H1 (cell line): ENCODE results near the gene TSPAN17. TPM values are rescaled to one million over a fixed set of nuclear protein-coding genes. Genes with fewer than 3 reads are reported as not detected.

Experiments
- CTCF ChIA-PET: fragments of 300-600 bp; sonication (Branson Sonifier 250); formaldehyde crosslinking; loops from one replicate; lab custom pipeline; 2021; ENCODE audit not compliant: partially characterized antibody; lab: Charles Lee
- POLR2A ChIA-PET: fragments of 300-600 bp; sonication (Branson Sonifier 250); formaldehyde crosslinking; loops from one replicate; lab custom pipeline; 2021; ENCODE audit warnings: inconsistent platforms; ENCODE audit not compliant: partially characterized antibody; lab: Charles Lee
- DNase-seq, 2 experiments: peaks; one replicate each; pipeline versions ENCODE4 v3.0.0 to v3.0.0-alpha.2; 2010 to 2022; ENCODE audit warnings: low spot score in 2 of 2, low read depth in 1 of 2, mixed read lengths in 1 of 2
- FAIRE-seq: peaks from 2 replicates; lab custom pipeline; 2011; peaks lifted over from hg19 to GRCh38; lab: Jason Lieb, UNC
- H2AFZ ChIP-seq: 2 replicates; pipeline ENCODE4 v1.8.1; 2012; ENCODE audit warnings: low read length, inconsistent platforms
- H2AK5ac ChIP-seq: 2 replicates; pipeline ENCODE4 v1.6.1; 2013; ENCODE audit warnings: low read depth, low read length
- H2BK120ac ChIP-seq: replicated peaks from 2 replicates; pipeline ENCODE3; 2013; ENCODE audit warnings: low read depth, low read length, inconsistent platforms
- H2BK12ac ChIP-seq: 2 replicates; pipeline ENCODE4 v1.6.1; 2013; ENCODE audit warnings: low read depth, low read length
- H2BK15ac ChIP-seq: 2 replicates; pipeline ENCODE4 v1.6.1; 2013; ENCODE audit warnings: low read length
- H2BK20ac ChIP-seq: 2 replicates; pipeline ENCODE4 v1.6.1; 2013; ENCODE audit warnings: low read length
- H2BK5ac ChIP-seq: 2 replicates; pipeline ENCODE4 v1.6.1; 2013; ENCODE audit warnings: low read depth, low read length
- H3K14ac ChIP-seq: 2 replicates; pipeline ENCODE4 v1.6.1; 2013; ENCODE audit warnings: inconsistent platforms; ENCODE audit not compliant: insufficient read length
- H3K18ac ChIP-seq: 2 replicates; pipeline ENCODE4 v1.6.1; 2013; ENCODE audit warnings: low read length; ENCODE audit errors: extremely low read depth
- H3K23ac ChIP-seq: 2 replicates; pipeline ENCODE4 v1.6.1; 2013; ENCODE audit warnings: inconsistent platforms; ENCODE audit not compliant: insufficient read length
- H3K23me2 ChIP-seq: 2 replicates; pipeline ENCODE4 v1.6.1; 2013; ENCODE audit warnings: low read depth, low read length
- H3K27ac ChIP-seq: 2 replicates; pipeline ENCODE4 v1.6.1; 2011; ENCODE audit warnings: low read depth, low read length, inconsistent platforms
- H3K27me3 ChIP-seq, 4 experiments: replicated peaks in 1 of 4; 1 replicate in 1 of 4; 2 replicates in 3 of 4; pipeline versions ENCODE4 v1.6.1 to v1.8.1; 2011 to 2013; ENCODE audit warnings: low read length in 3 of 4, mild to moderate bottlenecking in 3 of 4, inconsistent platforms in 2 of 4, mixed read lengths in 2 of 4, moderate library complexity in 1 of 4; ENCODE audit not compliant: control insufficient read depth in 3 of 4, insufficient read depth in 3 of 4; ENCODE audit errors: extremely low read depth in 1 of 4
- H3K36me3 ChIP-seq, 4 experiments: 2 replicates each; pipeline versions ENCODE4 v1.6.1 to v1.8.1; 2011 to 2013; ENCODE audit warnings: mild to moderate bottlenecking in 4 of 4, low read length in 3 of 4, moderate library complexity in 2 of 4, control low read depth in 1 of 4, inconsistent platforms in 1 of 4; ENCODE audit not compliant: insufficient read depth in 4 of 4, control insufficient read depth in 2 of 4
- H3K4ac ChIP-seq: replicated peaks from 2 replicates; pipeline ENCODE3; 2013; ENCODE audit warnings: low read length, low read depth, mixed read lengths, inconsistent platforms; ENCODE audit not compliant: insufficient read length
- H3K4me1 ChIP-seq, 4 experiments: replicated peaks in 1 of 4; 1 replicate in 1 of 4; 2 replicates in 3 of 4; pipeline versions ENCODE4 v1.6.1 to v1.8.1; 2011 to 2013; ENCODE audit warnings: low read length in 3 of 4, inconsistent platforms in 2 of 4, mixed read lengths in 1 of 4; ENCODE audit not compliant: insufficient read depth in 4 of 4, control insufficient read depth in 3 of 4
- H3K4me2 ChIP-seq, 2 experiments: 2 replicates each; pipeline versions ENCODE4 v1.6.1 to v1.8.1; 2011 to 2013; ENCODE audit warnings: low read depth in 2 of 2, low read length in 2 of 2, control low read depth in 1 of 2, inconsistent platforms in 1 of 2, mild to moderate bottlenecking in 1 of 2; ENCODE audit not compliant: insufficient read depth in 1 of 2
- H3K4me3 ChIP-seq, 4 experiments: fragments of 200-600, 300-600 bp in 1 of 4; sonication (generic), shearing (Covaris generic), sonication (Bioruptor Twin) in 1 of 4; 2 replicates each; pipeline versions ENCODE4 v1.5.1 to v1.8.1; 2011 to 2016; ENCODE audit warnings: low read length in 4 of 4, low read depth in 3 of 4, control low read depth in 2 of 4, inconsistent platforms in 2 of 4, mild to moderate bottlenecking in 2 of 4, mixed read lengths in 1 of 4, moderate library complexity in 1 of 4; ENCODE audit not compliant: insufficient read depth in 2 of 4; ENCODE audit errors: extremely low read depth in 1 of 4
- H3K56ac ChIP-seq: replicated peaks from 2 replicates; pipeline ENCODE3; 2013; ENCODE audit warnings: low read depth, mild to moderate bottlenecking, mixed read lengths, low read length, inconsistent platforms; ENCODE audit not compliant: insufficient read length
- H3K79me1 ChIP-seq: 2 replicates; pipeline ENCODE4 v1.6.1; 2013; ENCODE audit warnings: low read depth, low read length, control low read depth
- H3K79me2 ChIP-seq, 2 experiments: 2 replicates each; pipeline versions ENCODE4 v1.6.1 to v1.8.1; 2012 to 2013; ENCODE audit warnings: low read length in 2 of 2, mild to moderate bottlenecking in 2 of 2, inconsistent platforms in 1 of 2; ENCODE audit not compliant: insufficient read depth in 2 of 2, control insufficient read depth in 1 of 2
- H3K9ac ChIP-seq, 4 experiments: replicated peaks in 1 of 4; 1 replicate in 1 of 4; 2 replicates in 3 of 4; pipeline versions ENCODE4 v1.6.1 to v1.8.1; 2011 to 2013; ENCODE audit warnings: low read depth in 3 of 4, low read length in 3 of 4, control low read depth in 2 of 4, mild to moderate bottlenecking in 2 of 4, moderate library complexity in 2 of 4, inconsistent platforms in 1 of 4; ENCODE audit errors: extremely low read depth in 1 of 4
- H3K9me3 ChIP-seq, 2 experiments: 2 replicates each; pipeline versions ENCODE4 v1.6.1 to v1.8.1; 2012 to 2013; ENCODE audit warnings: mild to moderate bottlenecking in 2 of 2, moderate library complexity in 2 of 2, control low read depth in 1 of 2, inconsistent platforms in 1 of 2, low read depth in 1 of 2, low read length in 1 of 2, mixed read lengths in 1 of 2; ENCODE audit not compliant: insufficient read depth in 2 of 2
- H4K20me1 ChIP-seq, 2 experiments: replicated peaks in 1 of 2; 2 replicates each; pipeline versions ENCODE3 to v1.8.1; 2011 to 2013; ENCODE audit warnings: inconsistent platforms in 2 of 2, low read length in 2 of 2, mild to moderate bottlenecking in 1 of 2; ENCODE audit not compliant: insufficient read depth in 2 of 2, control insufficient read depth in 1 of 2
- H4K5ac ChIP-seq: 2 replicates; pipeline ENCODE4 v1.6.1; 2013; ENCODE audit warnings: low read length, low read depth, mixed read lengths, inconsistent platforms; ENCODE audit not compliant: insufficient read length
- H4K8ac ChIP-seq: 2 replicates; pipeline ENCODE4 v1.8.0; 2013; ENCODE audit warnings: mild to moderate bottlenecking, moderate library complexity, low read length, inconsistent platforms; ENCODE audit not compliant: insufficient read depth; ENCODE audit errors: extremely low read depth
- H4K91ac ChIP-seq: replicated peaks from 2 replicates; pipeline ENCODE3; 2013; ENCODE audit warnings: low read length, mixed read lengths, inconsistent platforms; ENCODE audit not compliant: insufficient read length
- CHD2 ChIP-seq: IDR thresholded peaks from 2 replicates; pipeline ENCODE4 v1.6.1; 2012; ENCODE audit warnings: low read length, improper control_type of control experiment
- GTF2F1 ChIP-seq: IDR thresholded peaks from 2 replicates; pipeline ENCODE4 v1.6.1; 2012; ENCODE audit warnings: low read depth, low read length, improper control_type of control experiment, borderline replicate concordance
- HDAC2 ChIP-seq, 2 experiments: fragments of 300-600 bp in 1 of 2; sonication (generic) in 1 of 2; IDR thresholded peaks; 2 replicates each; pipeline ENCODE4 v1.6.1; 2011 to 2012; ENCODE audit warnings: low read depth in 2 of 2, low read length in 2 of 2, mild to moderate bottlenecking in 2 of 2, moderate library complexity in 2 of 2, borderline replicate concordance in 1 of 2, inconsistent platforms in 1 of 2
- JUN ChIP-seq: IDR thresholded peaks from 2 replicates; pipeline ENCODE4 v1.6.1; 2011; ENCODE audit warnings: low read depth, mild to moderate bottlenecking, improper control_type of control experiment, low read length
- KDM1A ChIP-seq: fragments of 200-600, 300-600 bp; sonication (generic); IDR thresholded peaks from 2 replicates; pipeline ENCODE4 v1.7.1; 2016; ENCODE audit warnings: mild to moderate bottlenecking, low read length, borderline replicate concordance
- NRF1 ChIP-seq: IDR thresholded peaks from 2 replicates; pipeline ENCODE4 v1.6.1; 2011; ENCODE audit warnings: mild to moderate bottlenecking, low read depth, low read length, improper control_type of control experiment
- RFX5 ChIP-seq: IDR thresholded peaks from 2 replicates; pipeline ENCODE4 v1.6.1; 2011; ENCODE audit warnings: low read depth, low read length, improper control_type of control experiment, borderline replicate concordance
- SIN3A ChIP-seq, 2 experiments: IDR thresholded peaks in 1 of 2; conservative IDR thresholded peaks in 1 of 2; 2 replicates each; pipeline ENCODE4 v1.6.1; 2011 to 2012; ENCODE audit warnings: low read length in 2 of 2, improper control_type of control experiment in 1 of 2, low read depth in 1 of 2, mild to moderate bottlenecking in 1 of 2
- SRF ChIP-seq: IDR thresholded peaks from 2 replicates; pipeline ENCODE4 v1.6.1; 2011; ENCODE audit warnings: mild to moderate bottlenecking, low read depth, low read length, moderate library complexity
- TBP ChIP-seq: IDR thresholded peaks from 2 replicates; pipeline ENCODE4 v1.6.1; 2011; ENCODE audit warnings: low read depth, low read length, improper control_type of control experiment
- USF2 ChIP-seq: IDR thresholded peaks from 2 replicates; pipeline ENCODE4 v1.6.1; 2011; ENCODE audit warnings: low read length, improper control_type of control experiment
- WGBS, 2 experiments: shearing (Covaris generic) in 1 of 2; methylation state at CpG; one replicate each; pipeline versions ENCODE4 v1.1.6 to v1.1.7; 2013 to 2015; ENCODE audit warnings: low lambda C conversion rate in 2 of 2, mixed read lengths in 2 of 2, inconsistent platforms in 1 of 2, low coverage in 1 of 2, missing lambda C conversion rate in 1 of 2; ENCODE audit not compliant: insufficient replicate concordance in 2 of 2, insufficient coverage in 1 of 2, insufficient read length in 1 of 2; ENCODE audit errors: extremely low coverage in 1 of 2, missing lambda C conversion rate in 1 of 2; 5-methylcytosine and 5-hydroxymethylcytosine counted together
- polyA plus RNA-seq, 7 experiments: library from polyadenylated mRNA; depleted of rRNA in 3 of 7; stranded (reverse) in 5 of 7; unstranded in 2 of 7; fragments of >200 nt in 5 of 7; fragments of 200-250 nt in 2 of 7; gene quantifications; 1 replicate in 5 of 7; 2 replicates in 1 of 7; 4 replicates in 1 of 7; pipeline versions ENCODE4 v1.2.1 to v1.2.3, GENCODE V29; 2011 to 2013; ENCODE audit warnings: missing spikeins in 2 of 7, mixed read lengths in 2 of 7
- total RNA-seq: library from RNA; stranded (reverse); fragmentation: NEBNext Ultra II Directional; extraction: Animal tissue kit (Norgen Biotek cat#: 25700); gene quantifications from 2 replicates; pipeline ENCODE4 v1.2.1, GENCODE V29; 2021
- TF ChIP-seq, protein P1 (sequence below): IDR thresholded peaks from 2 replicates; pipeline ENCODE4 v1.6.1; 2011; ENCODE audit warnings: low read depth, mild to moderate bottlenecking, low read length; ENCODE audit not compliant: insufficient read depth

The TSPAN17 gene
- total and polyA plus RNA-seq, 2 of the 8 experiments (the other 6 are each of a cell fraction or from before 2014, with no cell fraction given) = 41.5 to 53.7 TPM

DNA sequence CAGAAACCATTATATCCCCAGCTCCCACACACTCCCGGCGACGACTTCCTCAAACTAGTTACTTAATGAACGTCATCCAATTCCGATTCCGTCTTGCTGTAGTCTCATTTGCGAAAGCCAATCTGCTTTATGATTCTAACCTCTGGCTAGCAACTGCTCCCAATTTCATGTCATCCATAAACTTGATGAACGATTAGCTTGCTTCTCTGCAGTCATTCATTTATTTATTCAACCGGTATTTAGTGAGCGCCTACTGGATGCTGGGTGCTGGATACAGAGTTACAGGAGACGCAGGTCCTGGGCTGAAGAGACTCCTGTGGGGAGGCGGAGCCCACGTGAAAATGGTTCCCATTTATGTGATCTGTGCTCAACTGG is 46.2 kb downstream of the TSPAN17 start:
- Histone ChIP-seq H3K79me2 (no peaks in the 10 kb centered on the region), H3K4me2 (no peak overlapping the region), H3K4me3 (no peak overlapping the region), H3K9ac (no peak overlapping the region), H4K8ac (no peak overlapping the region), H3K18ac (no peak overlapping the region), H3K23me2 (no peaks in the 10 kb centered on the region; the same call in 1 of the 2 replicates), H2BK12ac (no peak overlapping the region), H3K4ac (no peak overlapping the region), H2BK5ac (no peak overlapping the region), H2BK15ac (no peak overlapping the region), H3K27ac (no peak overlapping the region), H3K9me3 (no peaks in the 10 kb centered on the region), H2AK5ac (no peak overlapping the region), H4K20me1 (no peaks in the 10 kb centered on the region), H2AFZ (no peak overlapping the region), H4K91ac (no peak overlapping the region), H2BK120ac (no peak overlapping the region), H3K56ac (no peak overlapping the region), H3K14ac (no peak overlapping the region), H3K27me3 (peaks cover 0 to 3% (median under 1%) of the 10 kb centered on the region in 4 experiments; a peak in 4 of 7 replicates), H3K4me1 (peaks cover 16 to 37% (median 28%) of the 10 kb centered on the region in 4 experiments), H2BK20ac (no peak overlapping the region; the same call in 1 of the 2 replicates), H3K23ac (no peak overlapping the region), H3K79me1 (no peaks in the 10 kb centered on the region), H3K36me3 (no peaks in the 10 kb centered on the region), H4K5ac (no peak overlapping the region)
- CTCF ChIA-PET = interaction anchor here (0.7 to 32.2 kb wide), 12 partner anchors 6 to 211 kb away, joined by 3 to 859 read pairs (median 3); no protein-coding TSS in a partner anchor
- POLR2A ChIA-PET = interaction anchor here (0.8 to 2.8 kb wide), 7 partner anchors 10 to 63 kb away, joined by 3 to 13 read pairs (median 4); partner anchors contain the start of genes EIF4E1B and SNCB
- 85% methylated on average over 13 of the region's 13 CpGs; no CpG with 5 or more reads in 1 of the 2 experiments for WGBS, 2 experiments
- FAIRE-seq (no peak), DNase-seq (no peak)
- TF ChIP-seq CHD2 (no peak), TBP (no peak), SIN3A (conservative IDR thresholded peaks at IDR 0.05 in 1 of 2, IDR thresholded peaks at IDR 0.05 in 1 of 2; ENCODE audit: low read depth in 1 of 2, low read length in 2 of 2) (no peak), GTF2F1 (no peak), RFX5 (no peak), HDAC2 (IDR thresholded peaks at IDR 0.05; ENCODE audit: borderline replicate concordance in 1 of 2, low read depth in 2 of 2, low read length in 2 of 2) (no peak), SRF (no peak), NRF1 (no peak), JUN (no peak), USF2 (no peak), KDM1A (no peak)
- TF ChIP-seq, protein P1, sequence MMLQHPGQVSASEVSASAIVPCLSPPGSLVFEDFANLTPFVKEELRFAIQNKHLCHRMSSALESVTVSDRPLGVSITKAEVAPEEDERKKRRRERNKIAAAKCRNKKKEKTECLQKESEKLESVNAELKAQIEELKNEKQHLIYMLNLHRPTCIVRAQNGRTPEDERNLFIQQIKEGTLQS = no peak
